H9 (cell line): ENCODE data around the gene CNPY2. TPM values are rescaled to one million over a fixed set of nuclear protein-coding genes. Genes with fewer than 3 reads are reported as not detected.

Source experiments
- DNase-seq: peaks from one replicate; pipeline ENCODE4 v3.0.0-alpha.2; 2017
- H2AFZ ChIP-seq: one replicate; pipeline ENCODE4 v1.6.1; 2013; ENCODE audit warnings: mild to moderate bottlenecking, low read length, control low read depth, moderate library complexity
- H2AK5ac ChIP-seq: 2 replicates; pipeline ENCODE4 v1.6.1; 2013; ENCODE audit warnings: low read length, control low read depth, mixed read lengths; ENCODE audit not compliant: insufficient read length
- H2BK120ac ChIP-seq: one replicate; pipeline ENCODE4 v1.6.1; 2013; ENCODE audit warnings: low read depth, mild to moderate bottlenecking, low read length, control low read depth, inconsistent platforms; ENCODE audit not compliant: poor library complexity, severe bottlenecking
- H2BK12ac ChIP-seq: 2 replicates; pipeline ENCODE4 v1.6.1; 2013; ENCODE audit warnings: low read length, control low read depth, mixed read lengths, low read depth; ENCODE audit not compliant: insufficient read length
- H2BK15ac ChIP-seq: 2 replicates; pipeline ENCODE4 v1.6.1; 2013; ENCODE audit warnings: low read depth, low read length, control low read depth
- H2BK20ac ChIP-seq: one replicate; pipeline ENCODE4 v1.6.1; 2013; ENCODE audit warnings: low read depth, mild to moderate bottlenecking, low read length, control low read depth, inconsistent platforms; ENCODE audit not compliant: poor library complexity, severe bottlenecking
- H2BK5ac ChIP-seq: 2 replicates; pipeline ENCODE4 v1.6.1; 2013; ENCODE audit warnings: low read length, control low read depth, mixed read lengths; ENCODE audit not compliant: insufficient read length
- H3K14ac ChIP-seq: 2 replicates; pipeline ENCODE4 v1.6.1; 2013; ENCODE audit warnings: low read length, control low read depth; ENCODE audit not compliant: insufficient read depth
- H3K18ac ChIP-seq: 2 replicates; pipeline ENCODE4 v1.6.1; 2013; ENCODE audit warnings: low read depth, mild to moderate bottlenecking, mixed read lengths, low read length, control low read depth; ENCODE audit not compliant: insufficient read length
- H3K23ac ChIP-seq: 2 replicates; pipeline ENCODE4 v1.6.1; 2013; ENCODE audit warnings: low read length, control low read depth, mixed read lengths, low read depth; ENCODE audit not compliant: insufficient read length
- H3K23me2 ChIP-seq: 2 replicates; pipeline ENCODE4 v1.6.1; 2013; ENCODE audit warnings: low read depth, mild to moderate bottlenecking, mixed read lengths, low read length, control low read depth; ENCODE audit not compliant: insufficient read length, poor library complexity, severe bottlenecking
- H3K27ac ChIP-seq: 2 replicates; pipeline ENCODE4 v1.5.1; 2013; ENCODE audit warnings: low read length, control low read depth, mixed read lengths, low read depth; ENCODE audit not compliant: insufficient read length
- H3K27me3 ChIP-seq: 2 replicates; pipeline ENCODE4 v1.6.1; 2013; ENCODE audit warnings: low read length, control low read depth, inconsistent platforms; ENCODE audit not compliant: insufficient read depth
- H3K4ac ChIP-seq: 2 replicates; pipeline ENCODE4 v1.6.1; 2013; ENCODE audit warnings: low read depth, mild to moderate bottlenecking, control low read depth, inconsistent platforms, low read length, moderate library complexity
- H3K4me1 ChIP-seq: 2 replicates; pipeline ENCODE4 v1.6.1; 2013; ENCODE audit warnings: low read length, control low read depth, inconsistent platforms; ENCODE audit not compliant: insufficient read depth
- H3K4me2 ChIP-seq: 2 replicates; pipeline ENCODE4 v1.6.1; 2013; ENCODE audit warnings: low read length, control low read depth, mixed read lengths; ENCODE audit not compliant: insufficient read length, insufficient read depth
- H3K56ac ChIP-seq: 2 replicates; pipeline ENCODE4 v1.6.1; 2013; ENCODE audit warnings: low read depth, mild to moderate bottlenecking, mixed read lengths, low read length, control low read depth; ENCODE audit not compliant: insufficient read length
- H3K79me1 ChIP-seq: 2 replicates; pipeline ENCODE4 v1.6.1; 2013; ENCODE audit warnings: low read depth, mild to moderate bottlenecking, moderate library complexity, low read length, control low read depth, inconsistent platforms; ENCODE audit not compliant: insufficient read depth, poor library complexity, severe bottlenecking
- H3K79me2 ChIP-seq: 2 replicates; pipeline ENCODE4 v1.6.1; 2013; ENCODE audit warnings: low read length, control low read depth, inconsistent platforms; ENCODE audit not compliant: insufficient read depth
- H3K9ac ChIP-seq: 2 replicates; pipeline ENCODE4 v1.6.1; 2013; ENCODE audit warnings: low read length, control low read depth, mixed read lengths; ENCODE audit not compliant: insufficient read length; ENCODE audit errors: extremely low read depth
- H3K9me3 ChIP-seq: one replicate; pipeline ENCODE4 v1.6.1; 2013; ENCODE audit warnings: low read depth, low read length, inconsistent platforms; ENCODE audit not compliant: control insufficient read depth
- H3T11ph ChIP-seq: one replicate; pipeline ENCODE4 v1.6.1; 2013; ENCODE audit warnings: mild to moderate bottlenecking, low read length, control low read depth, inconsistent platforms
- H4K20me1 ChIP-seq: one replicate; pipeline ENCODE4 v1.6.1; 2013; ENCODE audit not compliant: control insufficient read depth, insufficient read length, insufficient read depth
- H4K5ac ChIP-seq: 2 replicates; pipeline ENCODE4 v1.6.1; 2013; ENCODE audit warnings: low read depth, mild to moderate bottlenecking, mixed read lengths, low read length, control low read depth; ENCODE audit not compliant: insufficient read length
- H4K8ac ChIP-seq: replicated peaks from 2 replicates; pipeline ENCODE4 v1.6.1; 2013; ENCODE audit warnings: low read length, control low read depth, mixed read lengths, low read depth; ENCODE audit not compliant: insufficient read length
- H4K91ac ChIP-seq: 2 replicates; pipeline ENCODE4 v1.6.1; 2013; ENCODE audit warnings: low read depth, mild to moderate bottlenecking, moderate library complexity, mixed read lengths, low read length, control low read depth; ENCODE audit not compliant: insufficient read length
- H3K27ac Mint-ChIP-seq, 3 experiments: 2 replicates in 2 of 3; 3 replicates in 1 of 3; pipeline ENCODE4 v1.8.0; 2020 to 2021; ENCODE audit warnings: mixed read lengths in 3 of 3, mild to moderate bottlenecking in 1 of 3, moderate library complexity in 1 of 3
- H3K27me3 Mint-ChIP-seq: 2 replicates; pipeline ENCODE4 v1.8.0; 2021; ENCODE audit warnings: low read depth, mild to moderate bottlenecking, moderate library complexity, mixed read lengths
- H3K36me3 Mint-ChIP-seq, 3 experiments: 2 replicates in 2 of 3; 3 replicates in 1 of 3; pipeline ENCODE4 v1.8.0; 2020 to 2021; ENCODE audit warnings: low read depth in 3 of 3, mixed read lengths in 3 of 3; ENCODE audit not compliant: insufficient read depth in 1 of 3
- H3K4me1 Mint-ChIP-seq, 2 experiments: 2 replicates each; pipeline ENCODE4 v1.8.0; 2020; ENCODE audit warnings: mixed read lengths in 2 of 2
- H3K4me3 Mint-ChIP-seq, 2 experiments: 2 replicates in 1 of 2; 3 replicates in 1 of 2; pipeline ENCODE4 v1.8.0; 2020 to 2021; ENCODE audit warnings: mild to moderate bottlenecking in 2 of 2, mixed read lengths in 2 of 2, moderate library complexity in 1 of 2
- H3K9me3 Mint-ChIP-seq, 2 experiments: 2 replicates in 1 of 2; 3 replicates in 1 of 2; pipeline ENCODE4 v1.8.0; 2020; ENCODE audit warnings: mild to moderate bottlenecking in 2 of 2, mixed read lengths in 2 of 2, moderate library complexity in 1 of 2
- CTCF ChIP-seq: fragments of 200-600 bp; sonication (generic); conservative IDR thresholded peaks from 3 replicates; pipeline ENCODE4 v1.8.0; 2021; ENCODE audit warnings: antibody characterized with exemption, mild to moderate bottlenecking
- WGBS: extraction: QIAGEN DNeasy Blood & Tissue Kit; methylation state at CpG from one replicate; pipeline ENCODE4 v1.1.7; 2013; ENCODE audit warnings: missing lambda C conversion rate, low lambda C conversion rate, mixed read lengths; ENCODE audit not compliant: insufficient read length; ENCODE audit errors: extremely low coverage; 5-methylcytosine and 5-hydroxymethylcytosine counted together
- total RNA-seq: library from RNA; stranded (reverse); gene quantifications from 2 replicates; pipeline ENCODE4 v1.2.1, GENCODE V29; 2021

Gene CNPY2
- total RNA-seq, 1 experiment from 2014 or later = 221 TPM

GRCh38 chr12:56358836-56359532, 43.2 kb upstream of the CNPY2 start:
- Histone ChIP-seq H3K14ac (no peak overlapping the region), H2BK12ac (no peak overlapping the region), H3K27ac (no peak overlapping the region), H4K5ac (no peak overlapping the region), H3K18ac (no peak overlapping the region), H2BK5ac (no peak overlapping the region), H3K79me2 (no peaks in the 10 kb centered on the region), H2AK5ac (no peak overlapping the region), H2BK20ac (no peak overlapping the region), H3K23ac (no peak overlapping the region), H2BK15ac (no peak overlapping the region), H2AFZ (no peak overlapping the region), H3K27me3 (no peaks in the 10 kb centered on the region), H3K56ac (no peak overlapping the region), H4K91ac (no peak overlapping the region), H3K4me1 (no peaks in the 10 kb centered on the region), H3K79me1 (no peaks in the 10 kb centered on the region), H3K9me3 (no peaks in the 10 kb centered on the region), H3K9ac (peak overlapping the region; percentile 53), H2BK120ac (no peak overlapping the region), H4K20me1 (no peaks in the 10 kb centered on the region), H3K4me2 (peak overlapping the region; percentile 57), H3K23me2 (no peaks in the 10 kb centered on the region), H3T11ph (no peak overlapping the region), H3K4ac (no peak overlapping the region), H4K8ac (no peak overlapping the region)
- peaks cover 6 to 23% (median 21%) of the 10 kb centered on the region in 3 experiments; a peak in 6 of 7 replicates for H3K36me3 Mint-ChIP-seq
- DNase-seq = no peak
- H3K4me3 Mint-ChIP-seq = peak overlapping the region; percentile 92
- peak overlapping the region in 2 of 3 experiments; percentile 73 to 95; a peak in 2 of 7 replicates for H3K27ac Mint-ChIP-seq
- no peak for TF ChIP-seq CTCF
- H3K27me3 Mint-ChIP-seq = peaks cover 9% of the 10 kb centered on the region; the same call in 1 of the 2 replicates
- WGBS = no CpG with 5 or more reads among the region's 1 CpG
- H3K4me1 Mint-ChIP-seq = peaks cover 10 to 12% of the 10 kb centered on the region in 2 experiments
- H3K9me3 Mint-ChIP-seq = no peaks in the 10 kb centered on the region
